8988T (cell line): Measurements from ENCODE around the gene TIMMDC1.
"Not testable (repeated sequence)": the region's sequence is repeated elsewhere in the genome, so short reads cannot be mapped to it uniquely, and the experiment has no call there.

Source experiments
- DNase-seq: peaks from one replicate; pipeline ENCODE4 v3.0.0; 2011

TIMMDC1 gene

DNA sequence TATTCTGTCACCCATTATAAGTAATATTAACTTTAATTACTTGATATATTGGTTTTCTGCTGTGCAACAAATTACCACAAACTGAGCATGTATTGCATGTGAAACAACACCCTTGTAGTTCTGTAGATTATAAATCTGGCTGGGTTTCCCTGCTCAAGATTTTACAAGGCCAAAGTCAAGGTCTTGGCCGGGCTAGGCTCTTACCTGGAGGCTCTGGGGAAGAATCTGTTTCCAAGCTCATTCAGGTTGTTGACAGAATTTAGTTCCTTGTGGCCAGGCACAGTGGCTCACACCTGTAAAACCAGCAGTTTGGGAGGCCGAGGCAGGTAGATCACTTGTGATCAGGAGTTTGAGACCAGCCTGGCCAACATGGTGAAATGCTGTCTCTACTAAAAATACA is 16.3 kb downstream of the TIMMDC1 start:
- no peak for DNase-seq

DNA sequence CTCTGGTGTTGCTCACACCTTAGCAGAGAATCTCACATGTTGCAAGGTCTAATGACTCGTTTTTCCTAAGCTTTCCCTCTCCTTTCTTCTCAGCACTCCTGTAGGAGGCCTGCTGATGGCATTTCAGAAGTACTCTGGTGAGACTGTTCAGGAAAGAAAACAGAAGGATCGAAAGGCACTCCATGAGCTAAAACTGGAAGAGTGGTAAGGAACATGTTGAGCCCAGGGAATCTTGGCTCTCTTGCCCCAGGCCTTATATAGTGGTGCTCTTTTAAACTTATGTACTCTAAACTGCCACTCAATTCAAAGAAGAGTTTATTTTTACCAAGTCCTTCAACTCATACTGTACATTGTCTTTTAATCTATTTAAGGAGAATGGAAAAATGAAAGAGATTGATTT is 18.8 kb downstream of the TIMMDC1 start:
- no peak for DNase-seq

DNA sequence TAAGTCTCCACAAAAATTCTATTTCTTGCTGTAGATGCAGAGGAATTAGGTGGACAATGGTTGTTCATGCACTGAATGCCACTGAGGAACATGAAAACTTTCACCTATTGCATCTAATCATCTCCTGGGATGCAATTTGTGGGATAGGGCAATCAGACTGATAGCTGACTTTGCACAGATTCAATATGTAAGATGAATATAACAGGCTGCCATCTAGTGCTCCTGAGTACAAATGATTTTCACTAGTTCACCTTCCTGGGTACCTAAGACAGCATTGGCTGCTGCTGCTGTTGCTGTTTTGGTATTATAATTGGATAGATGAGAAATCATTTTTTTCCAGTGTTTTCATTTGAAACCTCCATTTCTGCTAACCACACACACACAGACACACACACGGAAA is 19.7 kb downstream of the TIMMDC1 start:
- DNase-seq, result no peak

DNA sequence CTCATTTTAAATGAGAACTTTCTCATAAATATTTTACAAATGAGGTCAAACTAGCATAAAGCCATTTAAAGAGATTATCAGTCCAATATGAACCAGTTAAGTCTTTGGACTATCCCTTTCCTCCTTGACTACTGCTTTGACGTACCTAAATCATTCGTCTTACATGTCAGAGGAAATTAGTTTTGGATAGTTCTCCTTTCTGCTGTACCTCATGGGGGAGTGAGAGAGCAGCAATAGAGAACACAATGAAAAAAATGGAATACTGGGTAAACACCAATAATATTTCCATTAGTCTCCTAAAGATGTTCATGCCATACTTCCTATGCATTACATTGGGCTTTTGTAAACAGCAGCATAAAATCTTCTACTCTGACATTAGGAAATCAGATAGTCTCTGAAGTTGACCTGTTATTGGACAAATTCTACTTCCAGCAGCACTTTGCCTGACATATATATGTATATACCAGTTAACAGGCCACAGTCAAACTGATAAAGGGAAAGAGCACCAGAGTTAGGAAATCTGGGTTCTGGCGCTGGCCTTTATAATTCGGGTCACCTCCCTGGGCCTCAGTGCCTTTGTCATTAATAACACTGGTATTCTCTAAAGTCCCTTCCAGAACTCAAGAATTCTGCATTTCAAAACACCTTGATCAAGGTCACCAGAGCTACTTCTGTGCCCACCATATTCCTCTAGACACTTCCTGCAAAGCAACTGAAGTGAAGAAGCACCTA is 26.8 kb downstream of the TIMMDC1 start:
- no peak for DNase-seq

DNA sequence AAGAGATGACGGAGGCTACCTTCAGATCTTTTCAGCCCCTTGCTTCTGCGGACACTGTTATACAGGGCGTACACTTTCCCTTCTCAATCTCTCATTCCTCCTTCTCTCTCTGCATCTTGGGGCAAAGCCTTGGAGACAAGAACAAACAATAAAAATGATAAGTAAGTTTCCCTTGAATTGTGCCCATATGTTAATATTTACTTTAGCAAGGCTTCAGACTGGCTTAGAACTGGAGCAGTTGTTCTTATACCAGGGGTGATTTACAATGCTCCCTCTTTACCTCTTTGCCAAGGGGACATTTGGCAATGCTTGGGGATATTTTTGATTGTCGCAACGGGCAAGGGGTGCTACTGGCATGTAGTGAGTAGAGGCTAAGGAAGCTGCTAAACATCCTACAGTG is 29.4 kb downstream of the TIMMDC1 start:
- DNase-seq, result no peak

DNA sequence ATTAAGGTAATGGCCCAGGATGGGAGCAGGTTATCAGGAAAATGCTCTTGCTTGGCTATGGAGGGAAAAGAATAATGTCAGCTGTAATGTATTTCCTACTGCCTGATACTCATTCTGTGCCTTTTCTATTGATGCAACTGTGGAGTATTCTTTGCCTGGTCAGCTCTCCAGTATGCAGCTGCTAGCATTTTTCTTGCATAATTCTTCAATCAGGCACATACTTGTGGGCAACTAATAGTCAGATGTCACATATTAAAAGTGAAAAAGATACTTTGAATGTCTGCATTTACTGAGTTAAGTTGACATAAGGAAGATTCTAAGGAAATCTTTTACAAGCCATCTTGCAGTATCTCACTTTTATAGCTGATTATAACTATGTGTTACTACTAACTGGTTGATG is 31.5 kb downstream of the TIMMDC1 start:
- no peak for DNase-seq

DNA sequence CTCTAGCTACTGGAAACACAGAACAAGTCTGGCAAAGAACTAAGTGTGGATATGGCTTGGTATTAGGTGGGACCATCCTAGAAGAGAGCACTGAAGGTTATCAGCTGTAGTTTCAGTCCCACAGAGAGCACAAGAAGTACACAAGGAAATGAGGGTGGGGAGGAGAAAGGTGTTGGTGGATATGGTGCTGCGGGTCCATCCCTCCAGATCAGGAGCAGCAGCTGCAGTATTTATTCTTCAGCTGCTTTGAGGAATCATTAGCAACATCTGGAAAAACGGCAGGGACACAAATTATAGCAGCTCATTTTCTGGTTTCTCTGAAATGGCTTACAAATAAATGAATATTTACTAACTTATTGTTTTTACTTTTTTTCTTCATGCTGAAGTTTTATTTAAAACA is 32.1 kb downstream of the TIMMDC1 start:
- DNase-seq, result no peak

DNA sequence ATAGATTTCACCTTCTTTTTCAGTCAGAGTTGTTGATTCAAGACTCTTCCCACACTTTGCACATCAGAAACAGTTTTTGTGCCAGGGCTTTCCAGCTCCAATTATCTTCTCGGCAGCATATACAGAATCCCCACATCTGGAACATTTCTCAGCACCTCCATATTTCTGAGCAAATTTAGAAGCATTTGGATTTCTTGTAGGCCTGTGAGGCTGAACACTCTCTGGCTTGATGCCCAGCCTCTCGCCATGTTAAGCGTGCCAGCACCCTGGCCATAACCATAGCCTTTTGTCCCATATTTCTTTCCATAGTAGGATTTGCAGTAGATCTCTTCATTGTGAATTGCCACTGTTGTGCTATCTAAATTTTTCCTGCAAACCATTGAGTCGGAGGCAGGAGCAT is 32.8 kb downstream of the TIMMDC1 start:
- DNase-seq, result no peak

DNA sequence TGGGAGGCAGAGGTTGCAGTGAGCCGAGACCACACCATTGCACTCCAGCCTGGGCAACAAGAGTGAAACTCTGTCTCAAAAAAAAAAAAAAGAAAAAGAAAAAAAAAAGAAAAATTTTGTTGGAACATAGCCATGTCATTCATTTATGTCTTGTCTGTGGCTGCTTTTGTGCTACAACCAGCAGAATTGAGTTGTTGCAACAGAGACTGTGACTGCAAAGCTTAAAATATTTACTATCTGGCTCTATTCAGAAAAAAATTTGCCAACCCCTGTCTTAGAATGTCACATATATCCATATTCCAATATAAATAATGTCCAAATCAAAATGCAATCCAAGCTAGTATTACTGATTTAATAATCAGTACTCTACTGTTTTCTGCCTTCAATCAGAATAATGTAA is 35.9 kb downstream of the TIMMDC1 start:
- DNase-seq, result no peak

DNA sequence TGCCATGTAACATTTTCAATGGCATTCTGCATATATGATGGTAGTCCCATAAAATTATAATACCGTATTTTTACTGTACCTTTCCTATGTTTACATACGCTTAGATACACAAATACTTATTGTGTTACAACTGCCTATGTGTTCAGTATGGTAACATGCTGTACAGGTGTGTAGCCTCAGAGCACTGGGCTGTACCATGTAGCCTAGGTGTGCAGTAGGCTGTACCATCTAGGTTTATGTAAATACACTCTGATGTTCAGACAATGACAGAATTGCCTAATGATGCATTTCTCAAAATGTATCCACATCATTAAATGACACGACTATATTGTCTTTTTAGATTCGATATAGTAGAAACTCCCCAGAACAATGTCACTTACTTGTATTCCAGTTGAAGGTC is 38.4 kb downstream of the TIMMDC1 start:
- no peak for DNase-seq

DNA sequence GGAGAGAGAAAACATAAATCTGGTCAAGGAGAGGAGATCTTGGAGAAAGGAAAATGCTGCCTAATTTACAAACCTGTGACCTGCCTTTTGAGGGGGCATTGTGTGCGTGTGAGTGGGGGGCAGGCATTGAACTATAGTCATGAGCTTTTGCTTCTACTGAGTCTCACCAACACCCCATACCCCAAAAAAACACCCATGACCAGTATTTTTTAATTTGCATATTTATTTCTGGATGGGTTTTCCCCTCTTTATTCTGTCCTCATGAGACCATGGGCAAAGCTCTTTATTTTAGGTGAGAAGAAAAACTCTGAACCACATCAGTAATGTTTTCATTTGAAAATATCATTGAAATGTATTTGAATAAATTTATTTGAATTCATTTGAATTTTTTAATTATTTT is 40.4 kb downstream of the TIMMDC1 start:
- no peak for DNase-seq

DNA sequence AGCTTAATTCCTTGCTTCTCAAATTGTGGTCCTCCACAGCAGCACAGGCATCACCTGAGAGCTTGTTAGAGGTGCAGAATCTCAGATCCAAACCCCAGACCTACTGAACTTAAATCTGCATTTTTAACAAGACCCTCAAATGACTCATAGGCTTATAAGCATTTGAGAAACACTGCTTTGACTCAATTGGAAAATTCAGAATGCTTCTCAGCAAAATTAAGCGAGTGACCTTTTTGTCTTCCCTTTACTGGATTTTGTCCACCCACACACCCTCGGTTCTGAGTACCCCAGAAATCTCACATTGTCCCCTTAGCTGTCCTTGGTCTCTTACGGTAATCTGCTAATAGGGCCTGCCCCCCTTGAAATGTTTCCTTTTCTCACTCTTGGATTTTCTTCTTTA is 43.2 kb downstream of the TIMMDC1 start:
- DNase-seq, result no peak

DNA sequence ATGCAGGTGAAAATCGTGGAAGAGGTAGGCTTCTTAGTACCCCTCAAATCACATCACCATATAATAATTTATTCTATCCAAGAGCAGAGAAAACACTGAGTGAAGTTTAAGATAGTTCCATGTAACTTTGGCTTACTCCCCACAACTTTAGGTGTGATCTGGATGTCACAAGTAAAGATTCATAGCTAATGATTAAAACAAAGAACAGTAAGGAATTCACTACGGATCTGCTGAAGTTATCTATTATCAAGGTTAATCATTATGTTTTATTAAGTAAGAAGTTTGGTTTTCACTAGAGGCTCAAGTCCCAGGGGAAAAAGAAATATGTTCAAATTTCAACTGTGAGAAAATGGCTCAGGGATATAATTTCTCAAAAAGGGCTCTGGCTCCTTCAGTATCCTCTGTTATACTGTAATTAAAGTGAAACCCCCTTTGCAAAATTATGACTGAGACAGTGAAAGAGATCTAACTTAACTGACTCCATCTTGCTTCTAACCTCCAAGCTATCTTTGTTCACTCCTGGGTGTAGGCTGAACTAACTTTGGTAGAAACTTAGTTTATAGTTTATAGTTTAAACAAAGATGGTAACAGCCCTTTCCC is 43.9 kb downstream of the TIMMDC1 start:
- no peak for DNase-seq

DNA sequence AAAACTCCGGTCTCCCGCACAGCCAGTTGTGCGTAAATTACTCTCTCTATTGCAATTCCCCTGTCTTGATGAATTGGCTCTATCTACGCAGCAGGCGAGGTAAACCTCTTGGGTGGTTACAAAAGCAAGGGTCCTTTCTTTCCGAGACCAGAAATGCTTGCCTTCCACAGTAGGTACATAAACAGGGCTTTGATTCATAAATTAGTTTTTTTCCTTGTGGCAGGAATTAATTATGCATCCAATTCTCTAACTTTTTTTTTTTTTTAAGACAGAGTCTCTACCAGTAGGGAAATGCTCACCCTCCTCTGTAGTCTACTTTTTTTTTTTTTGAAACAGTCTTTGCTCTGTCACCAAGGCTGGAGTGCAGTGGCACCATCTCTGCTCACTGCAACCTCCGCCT is 44.8 kb downstream of the TIMMDC1 start:
- DNase-seq, result no peak

DNA sequence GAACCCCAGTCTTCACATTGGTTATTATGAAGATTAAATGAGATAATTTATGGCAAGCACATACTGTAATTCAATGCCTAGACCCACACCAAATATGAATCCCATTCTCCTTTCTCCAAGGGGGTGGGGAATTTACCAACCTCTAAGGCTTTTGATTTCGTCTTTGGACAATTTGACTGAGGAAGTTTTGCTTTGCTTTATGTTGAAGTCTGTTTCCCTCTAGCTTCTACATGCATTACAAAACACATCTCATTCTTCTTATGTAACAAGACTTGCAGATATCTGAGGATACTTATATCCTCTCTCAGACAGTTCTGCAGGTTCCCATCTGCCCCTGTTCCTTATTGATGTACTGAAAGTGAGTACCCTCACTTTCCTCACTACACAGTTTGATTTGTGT is 48.9 kb downstream of the TIMMDC1 start:
- no peak for DNase-seq

DNA sequence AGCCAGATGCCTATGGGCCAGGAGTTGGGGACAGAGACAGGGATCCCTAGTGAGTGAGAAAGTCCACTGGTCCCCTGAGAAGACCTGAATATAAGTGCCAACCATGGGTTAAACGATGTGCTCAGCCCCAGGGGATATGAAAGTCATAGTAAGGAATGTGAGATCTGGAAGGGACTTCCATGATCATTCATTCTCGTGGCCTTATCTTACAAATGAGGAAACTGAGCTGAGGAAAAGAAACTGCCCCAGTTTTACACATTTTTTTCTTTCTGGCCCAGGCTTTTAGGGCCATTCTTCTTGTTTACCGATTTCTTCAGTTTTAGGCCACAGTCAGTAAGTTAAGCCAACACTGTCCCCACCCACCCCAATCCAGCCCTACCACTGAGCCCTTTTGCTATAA is 50.0 kb downstream of the TIMMDC1 start:
- DNase-seq, result no peak

DNA sequence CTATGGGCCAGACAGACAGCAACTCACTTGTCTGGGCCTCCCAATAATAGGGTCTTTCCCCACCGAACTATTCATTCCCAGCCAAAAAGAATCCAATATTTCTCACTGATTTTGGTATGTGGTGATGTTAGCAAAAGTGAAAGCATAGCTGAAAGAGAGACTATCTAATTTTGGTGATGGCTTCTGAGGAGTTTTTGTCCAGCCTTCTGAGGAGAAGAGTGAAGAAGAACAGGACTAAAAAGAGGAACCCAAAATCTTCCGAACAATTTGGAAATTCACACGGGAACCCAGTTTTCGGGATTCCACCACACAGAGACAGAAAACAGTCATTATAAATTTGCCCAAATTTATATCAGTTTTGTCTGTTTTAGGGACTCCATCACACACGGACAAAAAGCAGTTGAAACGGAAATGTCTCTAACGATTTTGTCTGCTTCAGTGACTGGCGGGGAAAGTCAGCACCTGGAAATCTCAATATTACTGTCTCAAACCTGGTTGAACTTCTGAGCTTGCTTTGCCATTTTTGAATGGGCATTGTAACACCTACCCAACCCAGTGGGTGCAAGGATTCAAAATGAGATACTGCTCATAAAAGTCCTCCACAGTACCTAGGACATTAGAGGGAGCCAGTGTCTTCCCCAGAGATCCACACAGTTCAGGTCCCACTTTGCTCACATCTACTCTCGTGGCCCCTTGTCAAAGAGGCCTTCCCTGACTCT is 52.0 kb downstream of the TIMMDC1 start:
- DNase-seq, result no peak

DNA sequence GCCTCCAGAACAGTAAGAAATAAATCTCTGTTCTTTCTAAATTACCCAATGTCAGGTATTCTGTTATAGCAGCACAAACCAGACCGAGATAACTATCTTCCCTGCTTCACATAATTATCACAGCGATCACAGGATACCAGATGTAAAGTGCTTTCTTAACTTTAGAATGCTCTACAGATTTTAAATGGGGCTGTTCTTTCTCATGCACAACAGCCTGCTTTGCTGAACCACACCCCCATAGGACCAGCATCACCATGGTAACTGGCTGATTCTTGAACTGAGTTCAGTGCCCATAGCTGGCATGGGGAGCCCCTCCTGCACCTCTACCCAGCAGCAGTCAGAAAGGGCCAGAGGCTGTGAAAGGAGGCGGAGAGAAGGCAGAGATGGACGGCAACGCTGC is 53.3 kb downstream of the TIMMDC1 start:
- DNase-seq, result no peak

DNA sequence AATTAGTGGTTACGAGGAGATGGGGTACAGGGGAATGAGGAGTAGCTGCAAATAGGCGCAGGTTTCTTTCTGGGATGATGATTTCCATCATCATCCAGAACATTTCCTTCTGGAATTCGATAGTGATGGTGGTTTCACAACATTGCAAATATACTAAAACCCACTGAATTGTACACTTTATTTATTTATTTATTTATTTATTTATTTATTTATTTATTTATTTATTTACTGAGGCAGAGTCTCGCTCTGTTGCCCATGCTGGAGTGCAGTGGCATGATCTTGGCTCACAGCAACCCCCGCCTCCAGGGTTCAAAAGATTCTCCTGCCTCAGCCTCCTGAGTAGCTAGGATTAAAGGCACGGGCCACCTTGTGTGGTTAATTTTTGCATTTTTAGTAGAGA is 54.6 kb downstream of the TIMMDC1 start:
- DNase-seq, result not testable (repeated sequence)

DNA sequence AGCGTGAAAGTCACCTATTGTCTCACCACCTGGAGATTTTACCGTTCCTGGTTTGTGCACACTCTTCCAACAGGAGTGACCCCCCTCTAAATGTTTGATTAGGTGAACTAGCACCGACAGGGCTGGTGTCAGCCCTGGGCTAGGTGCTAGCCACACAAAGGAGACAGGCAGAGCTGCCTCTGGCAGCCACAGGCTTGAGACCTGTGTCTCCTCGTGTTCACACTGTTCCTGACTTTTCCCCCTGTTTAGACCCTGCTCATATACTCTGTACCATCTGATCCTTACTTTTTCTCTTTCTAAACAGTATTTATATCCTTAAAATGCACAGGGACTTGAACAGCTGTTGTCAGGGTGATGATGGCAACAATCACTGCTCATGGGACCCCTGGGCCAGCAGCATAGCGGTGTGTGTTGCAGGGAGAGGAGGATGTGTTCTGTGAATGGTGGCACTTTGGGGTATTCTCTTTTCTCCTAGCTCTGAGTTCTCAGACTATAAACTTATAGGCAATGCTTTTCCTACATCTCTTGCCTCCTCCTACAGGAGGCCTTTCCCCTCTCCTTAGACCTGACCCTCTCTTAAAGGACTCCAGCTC is 55.6 kb downstream of the TIMMDC1 start:
- no peak for DNase-seq

DNA sequence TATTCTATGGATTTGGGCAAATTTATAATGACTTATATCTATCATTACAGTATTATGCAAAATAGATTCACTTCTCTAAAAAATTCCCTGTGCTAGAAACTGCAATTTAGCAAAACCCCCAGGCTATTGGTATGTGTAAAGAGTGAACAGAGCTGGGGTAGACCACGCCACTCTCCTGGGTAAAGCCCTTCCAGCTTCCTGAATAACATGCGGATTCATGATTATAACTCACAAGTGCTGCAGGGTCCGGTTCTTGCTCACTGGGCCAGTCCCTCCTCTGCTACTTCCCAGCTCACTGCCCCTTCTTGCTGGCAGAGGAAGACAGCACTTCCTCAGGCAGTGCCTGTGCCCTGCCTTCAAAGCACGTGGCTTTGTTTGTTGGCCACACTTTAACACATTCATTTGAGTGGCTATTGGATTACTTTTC is 57.0 kb downstream of the TIMMDC1 start:
- no peak for DNase-seq

DNA sequence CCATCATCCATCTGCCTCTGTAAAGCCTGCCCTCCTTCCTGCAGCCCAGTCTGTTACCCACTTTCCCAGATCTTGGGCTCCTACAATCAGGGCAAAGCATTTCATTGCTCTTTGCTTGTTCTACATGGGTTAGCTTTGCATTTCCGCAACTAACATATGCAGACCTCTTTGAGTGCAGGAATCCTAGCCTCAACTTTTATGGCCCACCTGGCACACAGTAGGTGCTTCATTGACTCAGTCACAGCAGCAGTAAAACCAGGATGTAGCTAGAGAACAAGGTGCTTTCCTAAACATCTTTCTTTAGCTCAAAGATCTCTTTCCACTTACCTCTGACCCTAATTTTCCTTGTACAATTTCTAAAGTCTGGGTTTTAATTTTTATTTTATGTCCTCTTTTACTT is 57.6 kb downstream of the TIMMDC1 start:
- DNase-seq, result no peak

DNA sequence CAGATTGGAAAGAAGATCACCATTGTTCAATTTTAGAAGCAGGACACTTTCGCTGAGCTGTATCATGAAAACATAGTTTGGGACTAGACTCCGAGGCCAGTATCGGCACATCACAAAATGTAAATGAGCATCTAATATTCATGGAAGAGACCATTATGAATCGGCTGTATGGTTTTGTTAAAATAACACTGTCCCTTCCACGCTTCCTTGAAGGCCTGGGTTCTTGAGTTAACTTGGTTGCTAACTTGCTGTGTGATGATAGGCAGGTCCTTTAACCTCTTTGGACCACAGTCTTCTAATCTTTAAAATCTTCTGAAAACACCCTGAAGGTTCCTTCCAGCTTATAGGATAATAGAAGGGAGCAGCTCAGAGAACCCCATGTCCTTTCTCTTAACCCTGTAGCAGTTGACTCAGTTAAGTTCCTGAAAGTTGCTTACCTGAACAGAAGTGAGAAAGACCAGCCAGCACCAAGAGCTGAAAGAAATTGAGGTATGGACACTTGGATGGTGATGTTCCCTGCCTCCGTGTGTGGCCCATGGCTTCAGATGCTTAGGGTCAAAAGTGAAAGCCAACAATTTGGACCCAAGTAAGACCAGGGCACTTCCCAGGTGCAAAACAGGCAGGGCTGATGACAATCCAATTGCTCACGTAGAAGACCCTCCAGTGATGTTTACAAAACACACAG is 59.0 kb downstream of the TIMMDC1 start:
- no peak for DNase-seq
